Embryonic facial prominence (tissue), 1 donor: ENCODE data around the gene UBL4A.
"Not testable (repeated sequence)": the region's sequence is repeated elsewhere in the genome, so short reads cannot be mapped to it uniquely, and the experiment has no call there.

Experiments used
- DNase-seq: peaks from one replicate; pipeline ENCODE4 v3.0.0-alpha.2; 2016; ENCODE audit errors: extremely low spot score

Gene UBL4A

GRCh38 chrX:154508384-154508745, 21.9 kb upstream of the UBL4A start:
- no peak for DNase-seq

- no peak for DNase-seq
Observed at GRCh38 chrX:154507673-154508383, 21.4 kb upstream of the UBL4A start.

DNA sequence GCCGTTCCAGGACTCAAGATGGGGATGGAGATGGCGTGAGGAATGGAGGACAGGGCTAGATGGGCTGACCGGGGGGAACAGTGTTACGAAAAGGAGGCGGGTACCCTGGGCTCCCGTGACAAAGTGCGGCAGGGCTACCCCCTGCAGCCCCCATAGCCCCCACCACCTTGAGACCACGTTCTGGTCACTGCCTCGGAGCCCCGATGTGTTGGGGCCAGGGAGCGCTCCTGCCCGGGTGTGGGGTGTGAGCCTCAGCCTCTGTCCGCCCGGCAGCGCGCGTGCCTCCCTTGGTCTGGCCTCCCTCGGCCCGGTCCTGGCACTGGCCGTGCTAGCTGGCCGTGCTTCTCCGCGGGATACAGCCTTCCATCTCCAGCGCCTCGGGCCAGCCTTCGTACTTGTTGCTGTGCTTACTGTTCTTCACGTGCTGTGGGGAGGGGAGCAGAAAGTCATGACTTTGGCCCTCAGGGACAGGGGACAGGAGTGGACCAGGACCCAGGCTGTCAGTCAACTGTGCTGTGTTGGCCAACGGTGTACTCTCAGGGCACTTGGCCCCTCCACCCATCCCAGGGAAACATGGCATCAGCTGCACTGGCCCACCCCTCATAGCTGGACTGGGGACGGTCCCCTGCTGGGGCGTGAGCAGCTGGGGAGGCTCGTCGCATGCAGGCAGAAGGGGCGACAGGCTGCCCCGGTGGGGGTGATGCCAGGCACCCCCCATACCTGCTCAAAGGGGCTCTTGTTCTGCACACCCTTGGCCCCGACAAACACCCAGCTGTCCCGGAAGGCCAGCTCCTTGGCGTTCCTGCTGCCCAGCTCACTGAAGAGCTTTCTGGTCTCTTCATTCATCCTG, 20.3 kb upstream of the UBL4A start:
- no peak for DNase-seq

DNA sequence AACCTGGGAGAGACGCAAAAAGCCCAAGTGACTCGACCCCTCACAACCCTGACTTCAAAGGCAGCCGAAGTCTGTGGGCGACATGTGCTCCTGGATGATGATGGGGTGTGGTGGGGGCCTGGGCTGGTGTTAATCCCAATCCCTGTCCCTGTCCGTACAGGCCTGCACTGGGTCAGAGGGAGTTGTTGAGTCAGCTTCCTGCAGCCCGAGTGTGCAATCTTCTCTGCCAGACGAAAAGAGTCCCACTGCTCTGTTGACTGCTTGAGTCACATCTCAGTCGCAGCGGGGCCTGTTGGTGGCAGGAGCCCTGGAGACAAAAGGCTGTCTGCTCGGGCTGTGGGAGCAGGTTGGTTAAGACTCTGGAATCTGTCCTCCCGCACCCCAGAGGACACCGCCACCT, 19.3 kb upstream of the UBL4A start:
- no peak for DNase-seq

- no peak for DNase-seq
Observed at GRCh38 chrX:154502989-154503388, 16.6 kb upstream of the UBL4A start.

- no peak for DNase-seq
Observed at GRCh38 chrX:154502098-154502497, 15.7 kb upstream of the UBL4A start.

DNA sequence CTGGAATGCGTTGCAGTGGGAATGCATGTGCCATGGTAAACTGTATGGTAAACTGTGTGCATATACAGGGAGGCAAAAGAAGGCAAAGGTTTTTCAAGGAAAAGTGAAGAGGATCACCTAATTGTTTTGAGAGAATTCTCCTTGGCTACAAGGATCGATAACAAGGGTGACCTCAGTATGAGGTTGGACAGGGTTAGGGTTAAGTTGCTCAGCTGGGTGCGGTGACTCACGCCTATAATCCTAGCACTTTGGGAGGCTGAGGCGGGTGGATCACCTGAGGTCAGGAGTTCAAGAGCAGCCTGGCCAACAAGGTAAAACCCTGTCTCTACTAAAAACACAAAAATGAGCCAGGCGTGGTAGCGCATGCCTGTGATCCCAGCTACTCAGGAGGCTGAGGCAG, 15.0 kb upstream of the UBL4A start:
- not testable (repeated sequence) for DNase-seq

GRCh38 chrX:154496591-154497137, 10.2 kb upstream of the UBL4A start:
- not testable (repeated sequence) for DNase-seq

- DNase-seq = no peak
Observed at GRCh38 chrX:154495472-154495922, 9.1 kb upstream of the UBL4A start.

DNA sequence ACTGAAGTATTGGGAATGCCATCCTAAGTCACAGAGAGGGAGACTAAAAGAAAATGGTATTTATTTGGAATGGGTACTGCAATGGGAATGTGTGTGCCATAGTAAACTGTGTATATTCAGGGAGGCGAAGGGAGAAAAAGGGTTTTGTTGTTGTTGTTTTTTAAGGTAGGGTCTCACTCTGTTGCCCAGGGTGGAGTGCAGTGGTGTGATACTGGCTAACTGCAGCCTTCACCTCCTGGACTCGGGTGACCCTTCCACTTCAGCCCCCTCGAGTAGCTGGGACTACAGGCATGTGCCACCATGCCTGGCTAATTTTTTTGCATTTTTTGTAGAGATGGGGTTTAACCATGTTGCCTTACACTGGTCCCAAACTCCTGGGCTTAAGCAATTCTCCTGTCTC, 8.3 kb upstream of the UBL4A start:
- DNase-seq = no peak

GRCh38 chrX:154490414-154491083, 4.1 kb upstream of the UBL4A start, which contains the start of gene SLC10A3:
Gene SLC10A3 (minus strand): TSS chrX:154490629. CDS start chrX:154488940, 1,689 bp downstream.
- peak; percentile 74 for DNase-seq

GRCh38 chrX:154490021-154490413, 3.6 kb upstream of the UBL4A start:
- DNase-seq = no peak

DNA sequence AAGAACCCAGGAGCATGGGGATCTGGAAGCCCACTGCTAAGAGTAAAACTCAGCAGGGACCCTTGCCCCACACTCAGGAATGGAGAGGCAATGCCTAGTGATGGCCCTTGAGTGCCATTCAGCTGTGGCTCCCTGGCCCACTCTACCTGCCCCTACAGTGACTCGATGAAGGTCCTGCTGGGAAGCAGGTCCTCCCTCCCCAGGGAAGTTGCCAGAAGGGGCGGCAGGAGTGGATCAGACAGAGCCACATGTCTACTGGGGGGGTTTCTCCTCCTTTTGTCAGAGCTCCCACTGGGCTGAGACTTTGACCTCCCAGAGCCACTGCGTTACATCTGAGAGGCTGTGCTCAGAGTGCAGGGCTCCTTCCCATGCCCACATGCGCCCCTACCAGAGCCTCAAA, 2.8 kb upstream of the UBL4A start:
- no peak for DNase-seq

GRCh38 chrX:154488336-154489075, 2.1 kb upstream of the UBL4A start:
- no peak for DNase-seq

- no peak for DNase-seq
Observed at GRCh38 chrX:154487518-154488290, 1.3 kb upstream of the UBL4A start.

DNA sequence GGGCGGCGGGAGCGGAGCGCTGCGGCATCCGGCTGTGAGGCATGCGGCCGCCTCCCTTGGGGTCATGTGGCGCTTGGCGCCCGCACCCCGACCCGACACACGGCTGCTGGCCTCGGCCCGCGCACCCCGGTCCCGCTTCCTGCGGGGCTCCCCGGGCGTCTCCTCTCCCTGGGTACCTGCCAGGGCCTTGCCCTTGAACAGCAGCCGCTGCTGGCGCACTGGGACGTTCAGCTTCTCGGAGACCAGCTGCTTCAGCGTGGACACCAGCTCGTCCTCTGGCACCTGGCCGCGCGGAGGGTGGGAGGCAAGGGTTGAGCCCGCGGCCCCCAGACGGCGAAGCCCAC, 391 bp downstream of the UBL4A start:
- DNase-seq = no peak

GRCh38 chrX:154485150-154486051, 1.0 kb downstream of the UBL4A start:
- DNase-seq = no peak

GRCh38 chrX:154484255-154485149, 1.9 kb downstream of the UBL4A start:
- DNase-seq = no peak

DNA sequence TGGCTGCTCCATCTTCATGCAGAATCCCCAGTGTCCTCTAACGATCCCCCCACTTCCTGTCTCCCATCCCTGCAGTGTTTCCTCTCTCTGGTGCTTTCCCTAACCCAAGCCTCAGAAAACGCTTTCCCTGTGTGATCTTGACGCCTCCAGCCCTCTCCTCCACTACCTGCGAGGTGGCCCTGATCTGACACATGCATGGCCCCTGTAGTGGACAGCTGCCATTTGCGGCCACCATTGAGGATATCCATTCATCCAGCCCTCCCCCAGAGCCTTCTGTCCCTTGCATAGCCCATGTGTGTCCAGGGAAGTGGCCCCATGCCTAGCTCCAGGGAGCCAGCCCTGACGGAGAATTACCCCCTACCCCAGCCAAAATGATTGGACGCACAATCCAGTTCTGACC, 3.1 kb downstream of the UBL4A start:
- DNase-seq = no peak
